GM21423 (cell line): ENCODE measurements around the gene NMB.
"Not testable (repeated sequence)": the region's sequence is repeated elsewhere in the genome, so short reads cannot be mapped to it uniquely, and the experiment has no call there.

Source experiments
- ATAC-seq: cut with Tn5 transposase; IDR thresholded peaks from one replicate; pipeline ENCODE4 v1.9.1; 2021; ENCODE audit warnings: mild to moderate bottlenecking, moderate library complexity; ENCODE audit not compliant: unreplicated experiment

NMB gene

GRCh38 chr15:84656972-84657371, 1.0 kb downstream of the NMB start:
- no peak for ATAC-seq

- ATAC-seq: peak; percentile 41
These were observed 3.1 kb downstream of the NMB start for GRCh38 chr15:84654689-84655453.

- ATAC-seq: peak; percentile 83
These were observed 3.9 kb downstream of the NMB start, which contains the start of gene WDR73 for GRCh38 chr15:84653910-84654688. TSS of gene WDR73 (minus strand) at chr15:84654283. CDS start at chr15:84654274, 9 bp downstream.

- ATAC-seq: no peak
These were observed 4.5 kb downstream of the NMB start for GRCh38 chr15:84653584-84653909.

GRCh38 chr15:84649706-84650105, 8.3 kb downstream of the NMB start:
- no peak for ATAC-seq

- no peak for ATAC-seq
These were observed 9.5 kb downstream of the NMB start for GRCh38 chr15:84648539-84648938.

- no peak for ATAC-seq
These were observed 10.3 kb downstream of the NMB start for GRCh38 chr15:84647726-84648125.

GRCh38 chr15:84645997-84646396, 12.0 kb downstream of the NMB start:
- no peak for ATAC-seq

- ATAC-seq: no peak
These were observed 12.5 kb downstream of the NMB start for GRCh38 chr15:84645496-84645895.

GRCh38 chr15:84643838-84644237, 14.2 kb downstream of the NMB start:
- no peak for ATAC-seq

- ATAC-seq: not testable (repeated sequence)
These were observed 15.4 kb downstream of the NMB start for GRCh38 chr15:84642640-84643039.

GRCh38 chr15:84641871-84642270, 16.1 kb downstream of the NMB start:
- ATAC-seq: not testable (repeated sequence)

GRCh38 chr15:84638103-84638502, 19.9 kb downstream of the NMB start:
- no peak for ATAC-seq

GRCh38 chr15:84634228-84634837, 23.7 kb downstream of the NMB start:
- ATAC-seq: no peak

- peak; percentile 38 for ATAC-seq
These were observed 24.4 kb downstream of the NMB start for GRCh38 chr15:84633311-84634227.

GRCh38 chr15:84631706-84632272, 26.2 kb downstream of the NMB start:
- no peak for ATAC-seq

- ATAC-seq: no peak
These were observed 29.0 kb downstream of the NMB start for GRCh38 chr15:84629033-84629432.

- no peak for ATAC-seq
These were observed 32.9 kb downstream of the NMB start for GRCh38 chr15:84625123-84625522.

GRCh38 chr15:84624359-84624758, 33.6 kb downstream of the NMB start:
- no peak for ATAC-seq

GRCh38 chr15:84621358-84621979, 36.5 kb downstream of the NMB start:
- no peak for ATAC-seq
